GM19467 (cell line): ENCODE data around the gene H6PD.
"Not testable (repeated sequence)": the region's sequence is repeated elsewhere in the genome, so short reads cannot be mapped to it uniquely, and the experiment has no call there.

Source experiments
- ATAC-seq: cut with Tn5 transposase; IDR thresholded peaks from one replicate; pipeline ENCODE4 v1.9.1; 2021; ENCODE audit warnings: mild to moderate bottlenecking, moderate library complexity; ENCODE audit not compliant: unreplicated experiment

Gene H6PD

GRCh38 chr1:9294405-9294773 lies 59.8 kb downstream of the H6PD start:
- ATAC-seq = no peak

DNA sequence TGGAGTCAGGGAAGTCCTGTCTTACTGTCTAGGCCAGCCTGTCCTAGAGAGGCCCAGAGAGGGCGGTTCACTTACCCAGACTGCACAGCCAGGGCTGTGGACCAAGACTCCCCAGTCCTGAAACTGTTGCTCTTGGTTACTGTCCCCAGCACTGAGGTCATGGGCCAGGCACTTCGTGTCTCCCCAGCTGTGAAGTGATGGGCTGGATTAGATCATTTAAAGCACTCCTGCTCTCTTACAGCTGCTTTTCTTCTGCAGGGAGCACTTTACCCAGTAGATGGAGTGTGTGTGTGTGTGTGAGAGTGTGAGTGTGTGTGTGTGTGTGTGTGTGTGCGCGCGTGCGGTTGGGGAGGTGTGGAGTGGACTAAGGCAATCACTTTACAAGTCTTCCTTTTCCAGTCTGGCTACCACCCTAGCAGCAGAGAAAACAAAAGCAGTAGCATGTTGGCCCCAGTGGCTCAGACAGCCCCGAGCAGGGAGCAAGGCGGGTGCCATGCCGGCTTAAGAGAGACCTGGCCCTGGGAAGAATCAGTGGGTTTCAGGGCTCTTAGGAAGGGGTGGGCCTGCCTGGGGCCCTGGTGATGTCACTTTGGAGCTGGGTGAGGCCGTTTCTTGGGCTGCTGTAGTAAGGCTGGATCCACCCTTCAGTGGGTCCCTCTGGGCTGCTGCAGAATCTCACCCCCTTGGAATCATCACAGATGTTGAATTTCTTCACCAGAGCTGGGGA lies 60.5 kb downstream of the H6PD start:
- ATAC-seq = no peak

GRCh38 chr1:9295884-9296283 lies 61.3 kb downstream of the H6PD start:
- no peak for ATAC-seq

DNA sequence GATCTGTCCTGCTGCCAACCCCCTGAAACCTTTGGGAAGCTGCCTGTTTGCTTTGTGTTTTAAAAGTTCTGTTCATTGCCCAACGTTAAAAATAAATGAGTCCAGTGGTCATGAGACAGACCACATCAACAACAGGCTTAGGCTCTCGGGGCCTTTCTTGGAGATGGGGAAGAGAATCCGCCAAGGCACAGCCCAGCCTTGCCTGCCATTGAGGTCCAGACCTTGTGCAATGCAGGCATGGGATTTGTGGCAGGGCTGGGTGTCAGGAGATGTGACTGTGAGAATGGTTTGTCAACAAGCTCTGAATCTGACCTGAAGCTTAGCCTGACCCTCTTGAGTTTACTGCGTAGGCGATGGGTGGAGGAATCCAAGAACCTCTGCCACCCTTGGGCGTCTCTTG lies 62.3 kb downstream of the H6PD start:
- no peak for ATAC-seq

DNA sequence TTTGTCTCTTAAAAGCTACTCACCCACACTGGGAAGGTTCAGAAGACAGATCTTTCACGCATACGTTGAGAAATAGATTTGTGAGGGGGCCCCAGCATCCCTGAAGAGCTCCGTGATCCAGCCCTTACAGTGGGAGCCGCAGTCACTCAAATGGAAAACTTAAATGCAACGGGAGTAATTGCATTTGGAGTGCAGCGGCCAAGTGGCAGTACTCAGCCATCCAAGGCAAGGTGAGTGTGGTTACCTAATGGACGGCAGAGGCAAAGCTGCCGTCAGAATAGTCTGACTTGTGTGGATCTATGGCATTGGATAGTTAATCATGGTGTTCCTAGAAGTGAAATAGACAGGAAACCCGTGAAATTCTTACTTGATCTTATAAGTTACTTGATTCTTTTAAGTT lies 63.3 kb downstream of the H6PD start:
- ATAC-seq = no peak

DNA sequence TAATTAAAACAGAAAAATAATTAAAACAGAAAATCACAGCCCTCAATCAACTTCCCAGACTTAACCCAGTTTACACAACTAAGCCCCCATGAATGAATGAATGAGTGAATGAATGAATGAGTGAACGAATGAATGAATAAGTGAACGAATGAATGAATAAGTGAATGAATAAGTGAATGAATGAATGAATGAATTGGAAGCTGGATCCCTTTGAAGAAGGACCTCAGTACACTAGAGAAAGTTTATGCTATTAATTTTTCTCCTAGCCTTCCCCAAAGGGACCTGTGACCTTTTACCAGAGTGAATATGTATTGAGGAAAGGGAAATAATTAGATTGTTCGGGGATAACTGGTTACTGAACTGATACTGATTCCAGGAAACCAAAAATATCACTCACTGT lies 63.7 kb downstream of the H6PD start:
- ATAC-seq = no peak

- not testable (repeated sequence) for ATAC-seq
Observed at GRCh38 chr1:9299571-9300541, 65.3 kb downstream of the H6PD start.

- no peak for ATAC-seq
Observed at GRCh38 chr1:9300573-9300972, 66.0 kb downstream of the H6PD start.

DNA sequence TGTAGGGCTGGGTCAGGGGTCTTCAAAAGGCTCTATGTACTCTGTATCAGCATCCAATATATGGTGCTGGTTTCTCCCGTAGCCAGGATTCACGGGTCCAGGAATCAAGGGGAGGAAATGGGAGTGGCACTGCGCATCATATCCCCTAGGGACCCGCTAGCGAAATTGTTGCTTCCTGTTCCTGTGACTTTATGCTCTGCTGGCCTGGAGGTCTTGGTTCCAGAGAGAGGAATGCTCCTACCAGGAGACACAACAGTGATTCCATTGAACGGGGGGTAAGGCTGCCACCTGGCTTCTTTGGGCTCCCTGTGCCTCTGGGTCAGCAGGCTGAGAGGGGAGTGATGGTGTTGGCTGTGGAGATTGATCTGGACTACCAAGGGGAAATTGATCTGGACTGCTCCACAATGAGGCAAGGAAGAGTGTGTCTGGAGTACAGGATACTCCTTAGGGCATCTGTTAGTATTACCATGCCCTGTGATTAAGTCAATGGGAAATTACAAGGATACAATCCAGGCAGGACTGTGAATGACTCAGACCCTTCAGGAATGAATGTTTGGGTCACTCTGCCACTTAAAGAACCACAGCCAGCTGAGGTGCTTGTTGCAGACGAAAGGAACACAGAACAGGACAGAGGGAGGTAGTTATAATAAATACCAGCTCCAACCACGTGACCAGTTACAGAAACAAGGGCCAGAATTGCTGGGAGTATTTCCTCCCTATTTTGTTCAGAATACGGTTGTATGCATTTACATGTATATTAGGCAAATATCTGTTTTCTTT lies 68.4 kb downstream of the H6PD start:
- ATAC-seq = no peak

GRCh38 chr1:9303916-9304315 lies 69.3 kb downstream of the H6PD start:
- ATAC-seq = no peak

DNA sequence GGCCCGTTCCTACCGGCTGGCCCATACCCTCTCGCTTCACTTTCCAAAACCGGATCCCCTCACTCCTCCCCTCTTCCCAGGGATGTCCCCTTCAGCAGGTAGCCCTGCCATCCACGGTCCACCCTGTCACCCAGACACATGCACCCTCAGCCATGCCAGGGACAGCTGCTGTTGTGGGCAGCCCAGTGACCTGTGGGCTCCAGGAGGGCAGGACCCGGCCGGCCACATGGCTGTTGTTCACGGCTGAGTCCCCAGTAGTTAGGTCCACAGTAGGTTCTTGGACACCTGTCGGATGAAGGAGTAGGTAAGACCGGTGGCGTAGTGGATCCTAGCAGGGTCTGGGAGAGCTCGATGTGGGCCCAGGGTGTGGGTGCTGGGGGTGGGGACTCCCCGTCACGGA lies 70.6 kb downstream of the H6PD start:
- ATAC-seq = no peak

DNA sequence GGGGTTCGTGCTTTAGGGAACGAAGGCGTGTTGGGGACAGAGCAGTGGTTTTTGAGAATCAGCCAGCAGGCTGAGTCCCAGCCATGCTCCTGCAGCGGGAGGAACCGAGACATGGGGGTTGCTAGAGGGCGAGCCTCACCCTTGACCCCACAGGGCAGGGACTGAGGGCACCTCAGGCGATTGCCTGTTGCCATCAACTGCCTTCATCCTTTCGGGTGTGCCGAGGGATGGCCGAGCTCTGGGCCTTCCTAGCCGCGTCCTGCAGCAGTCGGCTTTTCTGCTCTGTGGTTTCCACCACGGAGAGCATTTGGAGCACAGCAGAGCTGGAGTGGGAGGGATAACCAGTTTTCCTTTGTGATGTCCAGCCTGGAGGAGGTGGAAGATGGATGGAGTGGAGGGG lies 71.4 kb downstream of the H6PD start:
- no peak for ATAC-seq

GRCh38 chr1:9307303-9307702 lies 72.7 kb downstream of the H6PD start:
- no peak for ATAC-seq

DNA sequence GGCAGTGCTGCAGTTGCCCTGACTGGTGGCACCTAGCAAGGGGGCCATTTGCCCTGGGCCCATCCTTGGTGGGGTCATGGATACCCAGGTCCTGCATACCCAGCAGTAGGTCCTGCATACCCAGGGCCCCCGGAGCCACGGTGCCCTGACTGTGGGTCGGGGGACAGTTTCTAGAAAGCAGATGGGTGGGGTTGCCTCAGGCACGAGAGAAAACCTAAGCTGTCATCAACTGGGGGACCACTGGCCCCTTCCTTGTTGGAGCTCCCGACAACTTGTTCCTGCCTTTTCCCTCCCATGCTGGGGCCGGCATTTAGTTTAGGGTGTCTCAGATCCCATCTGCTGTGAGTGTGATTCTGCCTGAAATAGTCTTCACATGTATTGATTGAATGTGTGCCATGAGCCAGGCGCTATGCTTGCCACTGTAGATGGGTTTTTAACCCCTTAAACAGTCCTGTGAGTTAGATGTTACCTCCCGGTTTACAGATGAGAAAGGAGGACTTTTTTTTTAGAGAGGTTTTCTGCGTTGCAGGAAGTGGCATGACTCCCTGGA lies 73.7 kb downstream of the H6PD start:
- ATAC-seq = no peak

DNA sequence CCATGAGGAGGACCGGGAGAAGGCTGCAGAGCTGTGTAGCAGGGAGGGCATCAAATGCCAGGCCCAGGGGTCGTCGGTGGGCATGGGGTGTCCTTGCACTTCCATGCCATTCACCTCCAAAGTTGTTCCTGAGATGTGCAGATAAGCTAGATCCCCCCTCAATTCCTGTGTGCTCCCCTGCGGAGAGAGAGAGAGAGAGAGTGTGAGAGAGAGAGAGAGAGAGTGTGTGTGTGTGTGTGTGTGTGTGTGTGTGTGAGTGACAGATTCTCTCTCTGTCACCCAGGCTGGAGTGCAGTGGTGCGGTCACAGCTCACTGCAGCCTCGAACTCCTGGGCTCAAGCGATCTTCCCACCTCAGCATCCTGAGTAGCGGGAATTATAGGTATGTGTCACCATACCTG lies 74.5 kb downstream of the H6PD start:
- ATAC-seq = no peak

- ATAC-seq = no peak
Observed at GRCh38 chr1:9309991-9310390, 75.4 kb downstream of the H6PD start.

GRCh38 chr1:9311029-9311428 lies 76.5 kb downstream of the H6PD start:
- ATAC-seq = no peak

- ATAC-seq = no peak
Observed at GRCh38 chr1:9311479-9311878, 76.9 kb downstream of the H6PD start.

- ATAC-seq = no peak
Observed at GRCh38 chr1:9312168-9312720, 77.7 kb downstream of the H6PD start.

GRCh38 chr1:9313576-9313975 lies 79.0 kb downstream of the H6PD start:
- ATAC-seq = no peak

- no peak for ATAC-seq
Observed at GRCh38 chr1:9314111-9314510, 79.5 kb downstream of the H6PD start.
